Measurements from ENCODE around the gene MAD1L1.

DNA sequence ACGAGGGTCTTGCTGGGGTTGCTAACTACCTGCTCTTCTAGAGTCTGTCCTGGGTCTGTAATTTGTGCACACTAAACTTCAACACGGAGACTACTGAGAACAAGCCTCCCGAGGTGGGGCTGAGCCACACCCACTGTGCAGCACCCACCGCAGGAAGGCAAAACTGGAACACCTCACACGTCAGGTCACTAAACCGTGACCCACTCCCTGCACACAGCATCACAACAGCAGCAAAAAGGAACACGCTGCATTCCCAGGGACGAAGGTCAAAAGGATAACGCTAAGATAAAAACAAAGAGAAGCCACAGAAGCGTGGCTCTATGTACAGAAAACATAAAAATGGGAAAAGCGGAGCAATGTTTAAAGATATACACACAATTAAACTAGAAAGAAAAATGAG, 170.1 kb downstream of the MAD1L1 start:
- no peak for TF ChIP-seq EZH2 (IDR thresholded peaks at IDR 0.05; ENCODE audit: borderline replicate concordance, low read depth, low read length, severe bottlenecking)
- TF ChIP-seq, protein P1, sequence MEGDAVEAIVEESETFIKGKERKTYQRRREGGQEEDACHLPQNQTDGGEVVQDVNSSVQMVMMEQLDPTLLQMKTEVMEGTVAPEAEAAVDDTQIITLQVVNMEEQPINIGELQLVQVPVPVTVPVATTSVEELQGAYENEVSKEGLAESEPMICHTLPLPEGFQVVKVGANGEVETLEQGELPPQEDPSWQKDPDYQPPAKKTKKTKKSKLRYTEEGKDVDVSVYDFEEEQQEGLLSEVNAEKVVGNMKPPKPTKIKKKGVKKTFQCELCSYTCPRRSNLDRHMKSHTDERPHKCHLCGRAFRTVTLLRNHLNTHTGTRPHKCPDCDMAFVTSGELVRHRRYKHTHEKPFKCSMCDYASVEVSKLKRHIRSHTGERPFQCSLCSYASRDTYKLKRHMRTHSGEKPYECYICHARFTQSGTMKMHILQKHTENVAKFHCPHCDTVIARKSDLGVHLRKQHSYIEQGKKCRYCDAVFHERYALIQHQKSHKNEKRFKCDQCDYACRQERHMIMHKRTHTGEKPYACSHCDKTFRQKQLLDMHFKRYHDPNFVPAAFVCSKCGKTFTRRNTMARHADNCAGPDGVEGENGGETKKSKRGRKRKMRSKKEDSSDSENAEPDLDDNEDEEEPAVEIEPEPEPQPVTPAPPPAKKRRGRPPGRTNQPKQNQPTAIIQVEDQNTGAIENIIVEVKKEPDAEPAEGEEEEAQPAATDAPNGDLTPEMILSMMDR (IDR thresholded peaks at IDR 0.05; ENCODE audit: borderline replicate concordance, extremely low read depth, low read length, poor library complexity, severe bottlenecking), result no peak

Measured in DND-41 (cell line).